HFF-Myc (cell line): ENCODE measurements around the gene TMSB4X.

Source experiments
- DNase-seq: peaks from one replicate; pipeline ENCODE4 v3.0.0-alpha.2; 2011; ENCODE audit warnings: low read depth; ENCODE audit errors: extremely low read depth
- H3K4me3 ChIP-seq: replicated peaks from 2 replicates; pipeline ENCODE4 v1.5.1; 2011; ENCODE audit warnings: low read depth, mild to moderate bottlenecking, control low read depth, low read length
- TF ChIP-seq, protein P1 (sequence below): IDR thresholded peaks from 2 replicates; pipeline ENCODE4 v1.5.1; 2012; ENCODE audit warnings: mild to moderate bottlenecking, low read depth, low read length, control low read depth; ENCODE audit errors: missing control alignments

Gene TMSB4X

DNA sequence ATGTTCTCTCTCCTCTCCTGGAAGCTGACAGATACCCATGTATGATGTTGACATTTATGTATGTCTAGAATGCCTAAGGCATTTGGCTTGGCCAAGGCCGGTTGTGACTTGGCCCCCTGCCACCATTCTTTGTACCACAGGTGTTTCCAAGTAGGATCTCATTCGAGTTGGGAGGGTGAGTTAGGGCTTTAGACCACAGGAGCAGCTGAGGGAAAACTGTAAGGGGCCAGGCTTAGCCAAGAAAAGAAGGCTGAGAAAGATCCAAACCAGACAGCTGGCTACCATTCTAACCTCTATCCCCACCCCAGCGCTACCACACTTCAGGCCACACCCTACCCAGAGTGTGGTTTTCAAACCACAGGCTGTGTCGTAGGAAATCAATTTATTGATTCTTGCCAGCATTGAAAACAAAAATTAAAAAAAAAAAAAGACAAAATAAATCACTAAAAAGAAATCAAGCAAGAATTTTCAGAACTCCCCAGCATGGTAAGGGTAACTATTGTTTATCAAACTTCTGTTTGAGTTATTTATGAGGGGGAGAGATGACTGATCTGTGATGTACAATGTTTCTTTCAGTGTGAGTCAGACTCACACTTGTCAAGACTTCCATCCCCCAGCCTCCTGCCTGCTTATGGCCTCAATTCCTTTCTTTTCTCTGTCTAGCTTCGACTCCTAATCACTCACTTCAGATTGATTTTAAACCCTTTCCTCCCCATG, 9.9 kb downstream of the TMSB4X start:
- no peak overlapping the region for H3K4me3 ChIP-seq
- TF ChIP-seq, protein P1, sequence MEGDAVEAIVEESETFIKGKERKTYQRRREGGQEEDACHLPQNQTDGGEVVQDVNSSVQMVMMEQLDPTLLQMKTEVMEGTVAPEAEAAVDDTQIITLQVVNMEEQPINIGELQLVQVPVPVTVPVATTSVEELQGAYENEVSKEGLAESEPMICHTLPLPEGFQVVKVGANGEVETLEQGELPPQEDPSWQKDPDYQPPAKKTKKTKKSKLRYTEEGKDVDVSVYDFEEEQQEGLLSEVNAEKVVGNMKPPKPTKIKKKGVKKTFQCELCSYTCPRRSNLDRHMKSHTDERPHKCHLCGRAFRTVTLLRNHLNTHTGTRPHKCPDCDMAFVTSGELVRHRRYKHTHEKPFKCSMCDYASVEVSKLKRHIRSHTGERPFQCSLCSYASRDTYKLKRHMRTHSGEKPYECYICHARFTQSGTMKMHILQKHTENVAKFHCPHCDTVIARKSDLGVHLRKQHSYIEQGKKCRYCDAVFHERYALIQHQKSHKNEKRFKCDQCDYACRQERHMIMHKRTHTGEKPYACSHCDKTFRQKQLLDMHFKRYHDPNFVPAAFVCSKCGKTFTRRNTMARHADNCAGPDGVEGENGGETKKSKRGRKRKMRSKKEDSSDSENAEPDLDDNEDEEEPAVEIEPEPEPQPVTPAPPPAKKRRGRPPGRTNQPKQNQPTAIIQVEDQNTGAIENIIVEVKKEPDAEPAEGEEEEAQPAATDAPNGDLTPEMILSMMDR, result no peak
- no peak for DNase-seq

DNA sequence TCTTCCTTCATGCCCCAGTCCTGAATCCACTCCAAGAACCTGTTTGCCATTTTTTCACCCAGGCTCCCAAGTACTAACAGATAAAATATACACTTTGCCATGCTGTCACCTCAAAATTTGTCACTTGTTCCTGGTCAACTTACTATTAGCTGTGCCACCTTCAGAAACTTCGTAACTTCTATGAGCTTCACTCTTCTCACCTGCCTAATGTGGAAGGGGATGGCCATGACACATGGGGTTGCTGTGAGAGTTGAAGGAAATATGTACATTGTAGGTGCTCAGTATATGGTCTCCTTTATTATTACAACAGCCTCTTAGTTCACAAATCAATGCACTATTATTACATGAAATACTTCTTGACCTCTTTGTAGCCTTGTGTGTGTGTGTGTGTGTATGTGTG, 10.4 kb downstream of the TMSB4X start:
- TF ChIP-seq, protein P1, result no peak
- no peak overlapping the region for H3K4me3 ChIP-seq
- DNase-seq, result no peak

DNA sequence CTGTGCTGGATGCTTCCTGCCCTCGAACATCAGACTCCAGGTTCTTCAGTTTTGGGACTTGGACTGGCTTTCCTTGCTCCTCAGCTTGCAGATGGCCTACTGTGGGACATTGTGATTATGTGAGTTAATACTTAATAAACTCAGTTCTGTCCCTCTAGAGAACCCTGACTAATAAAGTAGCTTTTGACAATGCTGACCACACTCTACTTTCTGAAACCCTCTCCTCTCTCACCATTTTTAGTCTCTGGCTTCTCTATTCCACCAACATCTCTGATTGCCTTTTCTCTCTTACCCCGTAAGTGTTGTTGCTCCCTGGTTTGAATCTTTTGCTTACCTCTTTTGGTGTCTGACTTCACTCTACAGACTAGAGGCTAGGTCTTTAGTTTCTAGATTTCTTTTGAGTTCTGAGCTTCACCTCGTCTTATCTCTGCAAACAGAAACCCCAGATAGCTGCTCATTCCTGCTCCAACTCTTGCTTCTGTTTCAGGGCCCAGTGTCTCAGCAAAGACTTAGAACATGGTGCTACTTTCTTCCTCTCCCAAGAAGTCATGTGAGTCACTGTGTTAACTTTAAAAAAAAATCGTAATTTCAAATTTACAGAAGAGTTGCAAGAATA, 11.4 kb downstream of the TMSB4X start:
- no peak for DNase-seq
- TF ChIP-seq, protein P1, result no peak
- H3K4me3 ChIP-seq, result no peak overlapping the region

DNA sequence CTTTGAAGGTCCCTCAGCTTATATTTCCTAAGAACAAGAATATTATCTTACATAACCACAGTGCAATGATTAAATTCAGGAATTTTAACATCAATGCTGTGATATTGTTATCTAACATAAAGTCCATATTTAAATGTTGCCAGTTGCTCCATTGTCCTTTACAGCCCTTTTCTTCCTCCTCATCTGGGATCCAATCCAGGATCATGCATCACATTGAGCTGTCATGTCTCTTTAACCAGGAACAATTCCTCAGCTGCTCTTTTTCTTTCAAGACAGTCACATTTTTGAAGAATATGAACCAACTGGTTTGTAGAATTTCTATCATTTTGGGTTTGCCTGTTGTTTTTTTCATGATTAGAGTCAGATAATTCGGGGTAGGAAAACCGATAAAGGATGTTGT, 12.0 kb downstream of the TMSB4X start:
- no peak overlapping the region for H3K4me3 ChIP-seq
- TF ChIP-seq, protein P1, result no peak
- no peak for DNase-seq

DNA sequence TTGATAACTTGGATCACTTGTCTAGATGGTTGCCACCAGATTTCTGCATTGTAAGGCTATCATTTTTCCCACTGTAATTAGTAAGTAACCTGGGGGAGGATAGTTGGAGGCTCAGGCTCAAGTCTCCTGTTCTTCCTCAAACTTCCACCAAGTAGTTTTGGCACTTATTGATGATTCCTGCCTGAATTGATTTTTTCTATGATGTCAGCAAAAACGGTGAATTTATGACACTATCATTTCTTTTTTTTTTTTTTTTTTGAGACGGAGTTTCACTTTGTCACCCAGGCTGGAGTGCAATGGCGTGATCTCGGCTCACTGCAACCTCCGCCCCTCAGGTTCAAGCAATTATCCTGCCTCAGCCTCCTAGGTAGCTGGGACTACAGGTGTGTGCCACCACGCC, 12.4 kb downstream of the TMSB4X start:
- TF ChIP-seq, protein P1, result no peak
- no peak for DNase-seq
- no peak overlapping the region for H3K4me3 ChIP-seq

DNA sequence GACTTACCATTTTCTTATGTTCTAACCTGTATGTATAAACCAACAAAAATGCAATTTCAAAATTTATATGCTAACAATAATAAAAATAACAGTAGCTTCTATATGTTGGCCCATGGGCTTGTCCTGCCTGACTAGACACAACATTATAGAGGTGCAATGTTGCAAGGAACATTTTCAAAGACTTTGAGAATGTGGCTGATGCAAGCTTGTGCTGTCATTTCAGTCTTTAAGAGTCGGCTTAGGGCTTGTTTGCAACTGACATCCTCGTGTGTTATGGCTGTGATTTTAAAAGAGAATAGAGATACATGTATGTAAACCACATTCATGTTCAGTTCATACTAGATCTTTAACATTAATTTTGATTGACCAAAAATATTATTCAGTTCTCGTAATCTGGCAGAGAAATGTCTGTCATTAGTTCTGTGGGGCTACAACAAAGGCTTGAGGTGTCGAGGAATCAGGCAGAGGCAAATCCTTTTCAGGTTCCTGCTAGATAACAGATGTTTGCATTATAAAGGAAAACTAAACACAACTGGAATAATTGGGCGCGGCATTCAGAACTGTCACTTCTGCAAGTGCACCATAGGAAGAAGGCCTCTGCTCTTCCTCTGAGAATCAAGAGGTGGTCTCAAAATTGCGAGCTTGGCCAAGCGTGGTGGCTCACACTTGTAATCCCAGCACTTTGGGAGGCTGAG, 13.1 kb downstream of the TMSB4X start:
- H3K4me3 ChIP-seq, result no peak overlapping the region
- TF ChIP-seq, protein P1, result no peak
- DNase-seq, result no peak
